Psoas muscle (tissue), 8 donors: ENCODE results near the gene COL4A1. TPM values are rescaled to one million over a fixed set of nuclear protein-coding genes. Genes with fewer than 3 reads are reported as not detected.

Experiments
- ATAC-seq, 4 donors: fragments of 200-7000 bp; cut with Tn5 transposase; one replicate each; pipeline ENCODE4 v1.9.1; 2020; ENCODE audit warnings: moderate library complexity in 3 of 4, mild to moderate bottlenecking in 2 of 4
- DNase-seq, 2 donors: peaks; one replicate each; pipeline ENCODE4 v3.0.0-alpha.2; 2020
- H3K27ac ChIP-seq: fragments of 200-600 bp; one replicate; pipeline ENCODE4 v1.8.0; 2022
- H3K27me3 ChIP-seq, 3 donors: fragments of 200-600 bp in 1 of 3; one replicate each; pipeline versions ENCODE4 v1.6.1 to v1.8.0; 2013 to 2022; ENCODE audit warnings: low read length in 2 of 3, mild to moderate bottlenecking in 2 of 3, moderate library complexity in 1 of 3; ENCODE audit not compliant: insufficient read depth in 3 of 3
- H3K36me3 ChIP-seq, 2 donors: fragments of 200-600 bp in 1 of 2; one replicate each; pipeline versions ENCODE4 v1.6.1 to v1.8.0; 2013 to 2022; ENCODE audit warnings: low read depth in 1 of 2, mild to moderate bottlenecking in 1 of 2, moderate library complexity in 1 of 2; ENCODE audit not compliant: insufficient read depth in 1 of 2
- H3K4me1 ChIP-seq: fragments of 200-600 bp; one replicate; pipeline ENCODE4 v1.8.0; 2022
- H3K4me3 ChIP-seq: fragments of 200-600 bp; one replicate; pipeline ENCODE4 v1.8.0; 2022; ENCODE audit warnings: mild to moderate bottlenecking
- H3K9me3 ChIP-seq: fragments of 200-600 bp; one replicate; pipeline ENCODE4 v1.8.0; 2022
- CTCF ChIP-seq: fragments of 200-600 bp; IDR thresholded peaks from one replicate; pipeline ENCODE4 v1.8.0; 2022; ENCODE audit warnings: antibody characterized with exemption
- WGBS, 3 donors: extraction: QIAGEN DNeasy Blood & Tissue Kit; methylation state at CpG; one replicate each; pipeline versions ENCODE4 v1.1.6 to v1.1.7; 2013; 5-methylcytosine and 5-hydroxymethylcytosine counted together
- intact Hi-C, 2 donors: fragments of 100-400 bp; cut with DNase I; formaldehyde crosslinking; loops; one replicate each; pipeline versions ENCODE4 v1.11.0 to v1.14.2; 2022
- polyA plus RNA-seq, 3 donors: library from polyadenylated mRNA; stranded (reverse); fragments of 200-250 nt; gene quantifications; one replicate each; pipeline ENCODE4 v1.2.3, GENCODE V29; 2013
- total RNA-seq, 4 donors: library from RNA; stranded (reverse); fragmentation: NEBNext Ultra II Directional in 2 of 4; extraction: Animal tissue kit (Norgen Biotek cat#: 25700) in 2 of 4; gene quantifications; one replicate each; pipeline versions ENCODE4 v1.2.1 to v1.2.4, GENCODE V29; 2021 to 2023
- donor health status: healthy with polysubstance abuse.
- donor health status: DM: no; HTN: no; CAD: no; lungs with moderate emphysema.
- donor health status: Bipolar disorder and iron deficiency.
- donor health status: healthy.
- donor health status: DM: yes; HTN: yes; CAD: no.
- donor health status: DM: no; HTN: no; CAD: no.
- donor health status: DM: no; HTN: no; CAD: no.
- donor health status: DM: yes; HTN: yes; CAD: no.

The COL4A1 gene
- total and polyA plus RNA-seq, 7 donors, result 39.0 to 127 (median 97.0) TPM

GRCh38 chr13:110164706-110165105, 142.3 kb downstream of the COL4A1 start:
- H3K9me3 ChIP-seq, result no peaks in the 10 kb centered on the region
- no peak overlapping the region for H3K4me3 ChIP-seq
- ATAC-seq, result no peak
- intact Hi-C loops, result no loop called here
- 83 to 92% (median 91%) methylated on average over 8 of the region's 8 CpGs for WGBS, 3 donors
- peaks cover 2 to 75% of the 10 kb centered on the region in 2 donors for H3K36me3 ChIP-seq
- DNase-seq, result no peak
- H3K4me1 ChIP-seq, result no peaks in the 10 kb centered on the region
- TF ChIP-seq CTCF, result no peak
- H3K27ac ChIP-seq, result no peak overlapping the region
- H3K27me3 ChIP-seq, result peaks cover 0 to 2% (median 0%) of the 10 kb centered on the region in 3 donors

- ATAC-seq (no peak), DNase-seq (no peak)
- TF ChIP-seq CTCF, result no peak
- intact Hi-C loops, result no loop called here
- Histone ChIP-seq H3K27ac (no peak overlapping the region), H3K27me3 (peaks cover 0 to 2% (median 0%) of the 10 kb centered on the region in 3 donors), H3K4me1 (no peaks in the 10 kb centered on the region), H3K9me3 (no peaks in the 10 kb centered on the region), H3K4me3 (no peak overlapping the region), H3K36me3 (peaks cover 2 to 70% of the 10 kb centered on the region in 2 donors)
- 66 to 69% (median 68%) methylated on average over 11 of the region's 11 CpGs for WGBS, 3 donors
These were observed 143.9 kb downstream of the COL4A1 start for GRCh38 chr13:110162866-110163658.

- ATAC-seq (no peak), DNase-seq (no peak)
- no peak for TF ChIP-seq CTCF
- 88 to 92% (median 90%) methylated on average over 11 of the region's 11 CpGs for WGBS, 3 donors
- H3K4me3 ChIP-seq, result no peak overlapping the region
- peaks cover 0 to 2% (median 0%) of the 10 kb centered on the region in 3 donors for H3K27me3 ChIP-seq
- H3K9me3 ChIP-seq, result no peaks in the 10 kb centered on the region
- H3K4me1 ChIP-seq, result no peaks in the 10 kb centered on the region
- peaks cover 2 to 71% of the 10 kb centered on the region in 2 donors for H3K36me3 ChIP-seq
- intact Hi-C loops, result no loop called here
- no peak overlapping the region for H3K27ac ChIP-seq
These were observed 144.9 kb downstream of the COL4A1 start for GRCh38 chr13:110162053-110162452.

GRCh38 chr13:110161112-110161882, 145.7 kb downstream of the COL4A1 start:
- WGBS, 3 donors, result 75 to 82% (median 82%) methylated on average over 10 of the region's 10 CpGs
- Histone ChIP-seq H3K27ac (no peak overlapping the region), H3K4me1 (no peaks in the 10 kb centered on the region), H3K9me3 (no peaks in the 10 kb centered on the region), H3K36me3 (peaks cover 2 to 73% of the 10 kb centered on the region in 2 donors), H3K4me3 (no peak overlapping the region), H3K27me3 (peaks cover 0 to 2% (median 0%) of the 10 kb centered on the region in 3 donors)
- no peak for ATAC-seq
- no peak for DNase-seq
- no peak for TF ChIP-seq CTCF
- intact Hi-C loops, result no loop called here
